Gastroesophageal sphincter (tissue), 4 donors: Measurements from ENCODE around the gene C7orf25. TPM values are rescaled to one million over a fixed set of nuclear protein-coding genes. Genes with fewer than 3 reads are reported as not detected.
A peak's percentile ranks its signal among the peaks of the same experiment; 100 is the strongest.
"Not testable (repeated sequence)": the region's sequence is repeated elsewhere in the genome, so short reads cannot be mapped to it uniquely, and the experiment has no call there.

ENCODE experiments used
- ATAC-seq: fragments of 150-250 bp; one replicate; pipeline ENCODE4 v1.9.1; 2016; ENCODE audit warnings: mild to moderate bottlenecking, moderate library complexity
- H3K27ac ChIP-seq, 4 donors: fragments of 200-600 bp; sonication (generic) in 3 of 4; 1 replicate in 3 of 4; 2 replicates in 1 of 4; pipeline ENCODE4 v1.5.1; 2016 to 2019
- H3K27me3 ChIP-seq: fragments of 200-600 bp; sonication (generic); one replicate; pipeline ENCODE4 v1.5.1; 2019
- H3K36me3 ChIP-seq, 2 donors: fragments of 200-600 bp; sonication (generic); one replicate each; pipeline ENCODE4 v1.5.1; 2019; ENCODE audit warnings: control low read depth in 1 of 2
- H3K4me1 ChIP-seq, 3 donors: fragments of 200-600 bp; sonication (generic); 1 replicate in 2 of 3; 2 replicates in 1 of 3; pipeline ENCODE4 v1.5.1; 2016 to 2019; ENCODE audit warnings: control low read depth in 2 of 3
- H3K4me3 ChIP-seq, 2 donors: fragments of 200-600 bp; sonication (generic); one replicate each; pipeline ENCODE4 v1.5.1; 2019; ENCODE audit warnings: mild to moderate bottlenecking in 1 of 2, moderate library complexity in 1 of 2
- H3K9me3 ChIP-seq, 3 donors: fragments of 200-600 bp; sonication (generic); one replicate each; pipeline ENCODE4 v1.5.1; 2017 to 2019; ENCODE audit warnings: control low read depth in 2 of 3
- EP300 ChIP-seq: sonication (generic); formaldehyde crosslinking; IDR thresholded peaks from one replicate; pipeline ENCODE4 v1.6.1; 2017; ENCODE audit warnings: antibody characterized with exemption, mild to moderate bottlenecking
- POLR2A ChIP-seq, 2 donors: fragments of 450-650 bp; IDR thresholded peaks; one replicate each; pipeline ENCODE4 v1.6.1; 2017; ENCODE audit warnings: antibody characterized with exemption in 2 of 2, mild to moderate bottlenecking in 2 of 2, moderate library complexity in 1 of 2
- POLR2AphosphoS5 ChIP-seq: sonication (generic); formaldehyde crosslinking; IDR thresholded peaks from one replicate; pipeline ENCODE4 v1.6.1; 2017; ENCODE audit warnings: antibody characterized with exemption
- WGBS, 2 donors: methylation state at CpG; one replicate each; pipeline ENCODE4 v1.1.5; 2018; ENCODE audit warnings: low coverage in 1 of 2; 5-methylcytosine and 5-hydroxymethylcytosine counted together
- total RNA-seq, 4 donors: library from RNA; depleted of rRNA; stranded (reverse); fragments of >200 nt; gene quantifications; one replicate each; pipeline ENCODE4 v1.1.0, GENCODE V29; 2016
- TF ChIP-seq, protein P1 (sequence below), 4 experiments: fragments of 200-600 bp in 2 of 4; fragments of 450-650 bp in 2 of 4; sonication (generic) in 1 of 4; IDR thresholded peaks; one replicate each; pipeline ENCODE4 v1.5.1; 2017 to 2019; ENCODE audit warnings: antibody characterized with exemption in 4 of 4, mild to moderate bottlenecking in 2 of 4, moderate library complexity in 2 of 4

The C7orf25 gene
- total RNA-seq, 4 donors from 2014 or later, result 10.5 to 15.4 (median 12.5) TPM

DNA sequence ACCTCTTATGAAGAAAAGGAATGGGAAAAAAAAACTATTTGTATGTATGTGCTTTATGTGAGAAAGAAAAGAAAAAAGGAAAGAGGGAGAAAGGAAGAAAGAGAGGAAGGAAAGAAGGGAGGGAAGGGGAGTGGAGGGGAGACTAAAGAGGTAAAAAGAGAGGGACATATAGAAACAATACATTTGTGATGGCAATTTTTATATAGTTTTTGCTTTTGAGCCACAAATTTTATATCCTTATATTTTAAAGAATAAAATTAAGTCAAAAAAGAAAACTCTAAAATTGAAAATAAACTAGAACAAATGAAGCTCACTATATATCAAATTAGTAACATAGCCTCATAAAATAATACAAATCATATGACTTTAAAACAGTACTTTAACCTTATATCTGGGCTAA lies 11.0 kb downstream of the C7orf25 start:
- no peaks in the 10 kb centered on the region for H3K27me3 ChIP-seq
- H3K27ac ChIP-seq, result no peak overlapping the region
- no peak overlapping the region for H3K4me3 ChIP-seq
- H3K9me3 ChIP-seq, result no peaks in the 10 kb centered on the region
- ATAC-seq, result no peak
- no peaks in the 10 kb centered on the region for H3K36me3 ChIP-seq
- no peaks in the 10 kb centered on the region for H3K4me1 ChIP-seq
- TF ChIP-seq POLR2A (IDR thresholded peaks at IDR 0.05) (no peak), EP300 (no peak), POLR2AphosphoS5 (no peak)
- TF ChIP-seq, protein P1, sequence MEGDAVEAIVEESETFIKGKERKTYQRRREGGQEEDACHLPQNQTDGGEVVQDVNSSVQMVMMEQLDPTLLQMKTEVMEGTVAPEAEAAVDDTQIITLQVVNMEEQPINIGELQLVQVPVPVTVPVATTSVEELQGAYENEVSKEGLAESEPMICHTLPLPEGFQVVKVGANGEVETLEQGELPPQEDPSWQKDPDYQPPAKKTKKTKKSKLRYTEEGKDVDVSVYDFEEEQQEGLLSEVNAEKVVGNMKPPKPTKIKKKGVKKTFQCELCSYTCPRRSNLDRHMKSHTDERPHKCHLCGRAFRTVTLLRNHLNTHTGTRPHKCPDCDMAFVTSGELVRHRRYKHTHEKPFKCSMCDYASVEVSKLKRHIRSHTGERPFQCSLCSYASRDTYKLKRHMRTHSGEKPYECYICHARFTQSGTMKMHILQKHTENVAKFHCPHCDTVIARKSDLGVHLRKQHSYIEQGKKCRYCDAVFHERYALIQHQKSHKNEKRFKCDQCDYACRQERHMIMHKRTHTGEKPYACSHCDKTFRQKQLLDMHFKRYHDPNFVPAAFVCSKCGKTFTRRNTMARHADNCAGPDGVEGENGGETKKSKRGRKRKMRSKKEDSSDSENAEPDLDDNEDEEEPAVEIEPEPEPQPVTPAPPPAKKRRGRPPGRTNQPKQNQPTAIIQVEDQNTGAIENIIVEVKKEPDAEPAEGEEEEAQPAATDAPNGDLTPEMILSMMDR (IDR thresholded peaks at IDR 0.05), result no peak

DNA sequence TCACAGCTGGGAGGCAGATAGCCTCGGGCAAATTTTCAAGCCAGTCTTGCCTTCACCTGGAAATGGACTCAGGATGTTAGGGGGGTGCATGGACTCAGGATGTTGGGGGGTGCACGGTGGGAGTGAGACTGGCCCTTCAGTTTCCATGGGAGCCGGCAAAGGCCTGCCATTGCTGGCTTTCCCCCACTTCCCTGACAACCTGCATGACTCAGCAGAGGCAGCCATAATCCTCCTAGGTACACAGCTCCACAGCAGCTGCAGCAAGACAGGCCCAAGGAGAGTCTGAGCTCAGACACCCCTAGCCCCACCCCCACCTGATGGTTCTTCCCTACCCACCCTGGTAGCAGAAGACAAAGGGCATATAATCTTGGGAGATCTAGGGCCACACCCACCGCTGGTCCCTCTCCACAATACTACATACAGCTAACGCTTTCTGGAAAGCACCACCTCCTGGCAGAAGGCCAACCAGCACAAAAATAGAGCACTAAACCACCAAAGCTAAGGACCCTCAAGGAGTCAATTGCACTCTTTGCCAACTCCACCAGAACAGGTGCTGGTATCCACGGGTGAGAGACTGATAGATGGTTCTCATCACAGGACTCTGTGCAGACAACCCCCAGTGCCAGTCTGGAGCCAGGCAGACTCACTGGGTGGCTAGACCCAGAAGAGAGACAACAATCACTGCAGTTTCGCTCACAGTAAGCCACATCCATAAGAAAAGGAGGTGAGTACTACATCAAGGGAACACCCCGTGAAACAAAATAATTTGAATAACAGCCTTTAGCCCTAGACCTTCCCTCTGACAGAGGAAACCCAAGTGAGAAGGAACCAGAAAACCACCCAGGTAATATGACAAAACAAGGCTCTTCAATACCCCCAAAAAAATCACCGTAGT lies 18.3 kb downstream of the C7orf25 start:
- H3K27me3 ChIP-seq, result no peaks in the 10 kb centered on the region
- no peak overlapping the region for H3K4me3 ChIP-seq
- H3K4me1 ChIP-seq, result peaks cover 0 to 10% (median 0%) of the 10 kb centered on the region in 3 donors
- ATAC-seq, result no peak
- 80 to 84% methylated on average over 2 to 3 of the region's 9 CpGs for WGBS, 2 donors
- H3K36me3 ChIP-seq, result no peaks in the 10 kb centered on the region
- TF ChIP-seq EP300 (no peak), POLR2A (IDR thresholded peaks at IDR 0.05) (no peak), POLR2AphosphoS5 (no peak)
- TF ChIP-seq, protein P1 (IDR thresholded peaks at IDR 0.05), result no peak
- H3K27ac ChIP-seq, result no peak overlapping the region
- no peaks in the 10 kb centered on the region for H3K9me3 ChIP-seq

DNA sequence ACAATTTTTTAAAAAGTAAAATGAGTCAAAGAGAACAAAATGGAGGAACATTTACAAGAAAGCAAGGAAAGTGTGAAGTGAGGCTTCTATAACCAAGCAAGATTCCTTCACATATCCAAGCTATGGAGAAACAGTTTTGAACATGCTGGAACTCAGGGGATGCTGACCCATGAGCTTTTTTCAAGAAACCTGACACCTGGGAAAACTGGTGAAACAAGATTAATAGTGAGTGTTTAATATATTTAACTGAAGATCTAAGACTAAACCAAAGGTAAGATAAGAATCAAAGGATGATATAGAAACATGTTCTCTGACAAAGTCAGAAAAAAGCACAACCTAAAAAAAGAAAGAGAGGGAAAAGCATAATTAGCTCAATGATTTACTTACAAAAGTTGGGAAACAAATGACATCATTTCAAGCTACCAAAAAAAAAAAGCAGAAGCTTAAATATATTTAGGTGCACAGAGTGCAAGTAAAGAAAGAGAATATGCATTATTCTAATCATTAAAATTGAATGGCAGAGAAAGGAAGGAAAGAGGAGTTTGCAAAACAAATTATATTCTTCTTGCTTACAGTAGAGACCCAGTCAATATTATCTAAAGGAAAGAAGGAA lies 24.9 kb downstream of the C7orf25 start:
- Histone ChIP-seq H3K36me3 (no peaks in the 10 kb centered on the region), H3K9me3 (no peaks in the 10 kb centered on the region), H3K27me3 (no peaks in the 10 kb centered on the region), H3K27ac (no peak overlapping the region), H3K4me1 (peaks cover 0 to 30% (median 0%) of the 10 kb centered on the region in 3 donors), H3K4me3 (no peak overlapping the region)
- TF ChIP-seq POLR2A (IDR thresholded peaks at IDR 0.05), result no peak
- ATAC-seq, result no peak

DNA sequence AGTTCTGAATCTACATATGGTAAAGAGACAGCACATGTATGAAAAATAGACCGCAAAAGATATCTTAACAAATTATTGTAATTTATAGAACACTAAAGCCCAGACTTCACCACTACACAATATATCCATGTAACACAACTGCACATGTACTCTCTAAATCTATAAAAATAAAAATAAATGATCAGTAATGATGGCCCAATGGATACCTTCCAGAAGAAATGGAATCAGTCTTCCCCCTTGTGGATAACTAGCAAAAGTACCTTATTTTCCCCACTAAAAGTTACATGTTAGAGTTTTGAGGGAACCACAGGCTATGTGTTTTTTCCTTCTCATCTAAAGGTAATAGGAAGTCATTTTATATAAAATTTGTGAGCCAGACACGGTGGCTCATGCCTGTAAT lies 25.7 kb downstream of the C7orf25 start:
- H3K9me3 ChIP-seq, result no peaks in the 10 kb centered on the region
- ATAC-seq, result no peak
- no peak overlapping the region for H3K27ac ChIP-seq
- H3K27me3 ChIP-seq, result no peaks in the 10 kb centered on the region
- TF ChIP-seq EP300, result no peak
- no peak for TF ChIP-seq POLR2A (IDR thresholded peaks at IDR 0.05)
- TF ChIP-seq, protein P1 (IDR thresholded peaks at IDR 0.05), result peak in 1 of 4 experiments; percentile 11
- no peak for TF ChIP-seq POLR2AphosphoS5
- WGBS, 2 donors, result 83 to 100% methylated on average over 1 to 2 of the region's 2 CpGs
- no peak overlapping the region for H3K4me3 ChIP-seq
- no peaks in the 10 kb centered on the region for H3K36me3 ChIP-seq
- H3K4me1 ChIP-seq, result peaks cover 0 to 30% (median 0%) of the 10 kb centered on the region in 3 donors

DNA sequence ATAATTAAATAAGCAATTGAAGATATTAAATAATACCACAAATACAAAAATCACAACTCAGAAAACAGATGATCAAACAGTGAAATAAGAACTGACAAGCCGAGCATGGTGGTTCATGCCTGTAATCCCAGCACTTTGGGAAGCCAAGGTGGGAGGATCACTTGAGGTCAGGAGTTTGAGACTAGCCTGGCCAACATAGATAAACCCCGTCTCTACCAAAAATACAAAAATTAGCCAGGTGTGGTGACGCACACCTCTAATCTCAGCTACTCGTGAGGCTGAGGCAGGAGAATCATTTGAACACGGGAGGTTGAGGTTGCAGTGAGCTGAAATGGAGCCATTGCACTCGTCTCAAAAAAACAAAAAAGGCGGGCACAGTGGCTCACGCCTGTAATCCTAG lies 26.7 kb downstream of the C7orf25 start:
- 91 to 97% methylated on average over 6 to 8 of the region's 8 CpGs for WGBS, 2 donors
- not testable (repeated sequence) for H3K27me3 ChIP-seq, H3K9me3 ChIP-seq, H3K27ac ChIP-seq, H3K4me3 ChIP-seq, ATAC-seq, H3K36me3 ChIP-seq
- H3K4me1 ChIP-seq, result peaks cover 0 to 30% (median 0%) of the 10 kb centered on the region in 3 donors

DNA sequence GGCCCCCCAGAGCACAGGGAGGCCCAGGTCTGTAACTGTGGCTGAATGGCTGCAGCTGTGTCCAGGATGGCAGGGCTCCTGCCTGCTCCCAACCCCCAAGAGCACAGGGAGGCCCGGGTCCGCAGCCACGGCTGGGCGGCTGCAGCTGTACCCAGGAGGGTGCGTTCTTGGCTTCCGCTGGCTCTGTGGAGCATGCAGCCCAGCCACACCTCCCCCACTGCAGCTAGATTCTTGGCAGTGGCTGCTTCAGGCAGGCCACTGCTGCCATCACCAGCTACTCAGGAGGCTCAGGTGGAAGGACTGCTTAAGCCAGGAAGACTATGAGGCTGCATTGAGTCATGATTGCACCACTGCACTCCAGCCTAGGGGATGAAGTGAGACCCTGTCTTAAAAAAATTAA lies 27.9 kb downstream of the C7orf25 start:
- ATAC-seq, result no peak

More for the DNA sequence above, 27.9 kb downstream of the C7orf25 start:
- TF ChIP-seq POLR2AphosphoS5, result no peak
- TF ChIP-seq, protein P1 (IDR thresholded peaks at IDR 0.05), result no peak
- TF ChIP-seq EP300, result no peak
- no peak for TF ChIP-seq POLR2A (IDR thresholded peaks at IDR 0.05)
- Histone ChIP-seq H3K4me3 (no peak overlapping the region), H3K27me3 (no peaks in the 10 kb centered on the region), H3K4me1 (peaks cover 0 to 23% (median 0%) of the 10 kb centered on the region in 3 donors), H3K9me3 (no peaks in the 10 kb centered on the region), H3K27ac (no peak overlapping the region), H3K36me3 (no peaks in the 10 kb centered on the region)
- whole genome bisulfite sequencing, 2 donors, result no CpG with 5 or more reads among the region's 6 CpGs
